IMR-90 (cell line): ENCODE measurements around the gene EED. TPM values are rescaled to one million over a fixed set of nuclear protein-coding genes. Genes with fewer than 3 reads are reported as not detected.

Experiments used
- ATAC-seq: fragments of 200-7000 bp; cut with Tn5 transposase; 2 replicates; pipeline ENCODE4 v1.9.1; 2020; ENCODE audit warnings: low read depth, mild to moderate bottlenecking, moderate library complexity
- BruUV-seq: library from RNA; stranded (reverse); fragments of 400-500 nt; replicated peaks from 2 replicates; lab custom pipeline; 2021; lab: Mats Ljungman, UMichigan
- CTCF ChIA-PET: fragments of 300-600 bp; formaldehyde crosslinking; extraction: SDS; loops from one replicate; lab custom pipeline; 2021; ENCODE audit warnings: antibody characterized with exemption; lab: Yijun Ruan, JAX
- POLR2A ChIA-PET: fragments of 300-600 bp; sonication (Branson Sonifier 250); formaldehyde crosslinking; loops from one replicate; lab custom pipeline; 2022; ENCODE audit warnings: antibody characterized with exemption; ENCODE audit not compliant: unreplicated experiment; lab: Charles Lee
- DNase-seq: peaks from one replicate; pipeline ENCODE4 v3.0.0; 2013
- H2AFZ ChIP-seq: replicated peaks from 2 replicates; pipeline ENCODE3; 2013; ENCODE audit warnings: low read length, mild to moderate bottlenecking; ENCODE audit not compliant: poor library complexity
- H2AK5ac ChIP-seq: 2 replicates; pipeline ENCODE4 v1.6.1; 2013; ENCODE audit warnings: low read depth, low read length, inconsistent platforms
- H2AK9ac ChIP-seq: replicated peaks from 2 replicates; pipeline ENCODE3; 2013; ENCODE audit warnings: mild to moderate bottlenecking, low read depth, low read length, moderate library complexity; ENCODE audit not compliant: poor library complexity
- H2BK120ac ChIP-seq: 2 replicates; pipeline ENCODE4 v1.6.1; 2013; ENCODE audit warnings: low read depth, low read length, inconsistent platforms
- H2BK15ac ChIP-seq: 3 replicates; pipeline ENCODE4 v1.6.1; 2013; ENCODE audit warnings: low read depth, low read length, inconsistent platforms
- H2BK20ac ChIP-seq: 2 replicates; pipeline ENCODE4 v1.6.1; 2013; ENCODE audit warnings: low read depth, mild to moderate bottlenecking, inconsistent platforms, low read length, moderate library complexity
- H2BK5ac ChIP-seq: 2 replicates; pipeline ENCODE4 v1.6.1; 2013; ENCODE audit warnings: mild to moderate bottlenecking, low read depth, low read length, inconsistent platforms; ENCODE audit not compliant: poor library complexity, severe bottlenecking
- H3K14ac ChIP-seq: replicated peaks from 2 replicates; pipeline ENCODE4 v1.6.1; 2013; ENCODE audit warnings: low read depth, low read length, inconsistent platforms
- H3K18ac ChIP-seq: 2 replicates; pipeline ENCODE4 v1.6.1; 2013; ENCODE audit warnings: low read depth, low read length, control low read depth
- H3K23ac ChIP-seq: 2 replicates; pipeline ENCODE4 v1.6.1; 2013; ENCODE audit warnings: low read depth, low read length, inconsistent platforms
- H3K27ac ChIP-seq: 2 replicates; pipeline ENCODE4 v1.5.1; 2013; ENCODE audit warnings: mild to moderate bottlenecking, control low read depth, low read length; ENCODE audit not compliant: insufficient read depth
- H3K27me3 ChIP-seq: 2 replicates; pipeline ENCODE4 v1.6.1; 2013; ENCODE audit warnings: low read length; ENCODE audit not compliant: control insufficient read depth, insufficient read depth
- H3K36me3 ChIP-seq: 2 replicates; pipeline ENCODE4 v1.6.1; 2013; ENCODE audit warnings: low read length, mixed read lengths; ENCODE audit not compliant: control insufficient read depth, insufficient read depth
- H3K4ac ChIP-seq: 2 replicates; pipeline ENCODE4 v1.6.1; 2013; ENCODE audit warnings: low read depth, low read length, inconsistent platforms
- H3K4me1 ChIP-seq: 2 replicates; pipeline ENCODE4 v1.6.1; 2013; ENCODE audit warnings: low read length, mixed read lengths; ENCODE audit not compliant: control insufficient read depth, insufficient read depth
- H3K4me2 ChIP-seq: 2 replicates; pipeline ENCODE4 v1.6.1; 2013; ENCODE audit warnings: low read depth, mild to moderate bottlenecking, control low read depth, low read length, moderate library complexity
- H3K4me3 ChIP-seq: 2 replicates; pipeline ENCODE4 v1.5.1; 2013; ENCODE audit warnings: low read depth, mild to moderate bottlenecking, control low read depth, low read length, moderate library complexity; ENCODE audit not compliant: insufficient read depth
- H3K56ac ChIP-seq: 2 replicates; pipeline ENCODE4 v1.6.1; 2013; ENCODE audit warnings: low read length, inconsistent platforms; ENCODE audit not compliant: insufficient read depth; ENCODE audit errors: extremely low read depth
- H3K79me1 ChIP-seq, 2 experiments: 2 replicates each; pipeline ENCODE4 v1.6.1; 2013; ENCODE audit warnings: low read length in 2 of 2, inconsistent platforms in 1 of 2, low read depth in 1 of 2
- H3K9ac ChIP-seq: 2 replicates; pipeline ENCODE4 v1.6.1; 2013; ENCODE audit warnings: low read depth, low read length, control low read depth
- H3K9me1 ChIP-seq: 2 replicates; pipeline ENCODE4 v1.6.1; 2013; ENCODE audit warnings: low read length, inconsistent platforms; ENCODE audit not compliant: insufficient read depth
- H3K9me3 ChIP-seq: 2 replicates; pipeline ENCODE4 v1.6.1; 2013; ENCODE audit warnings: low read length; ENCODE audit not compliant: control insufficient read depth, insufficient read depth
- H4K20me1 ChIP-seq: 2 replicates; pipeline ENCODE4 v1.6.1; 2013; ENCODE audit warnings: low read length, inconsistent platforms; ENCODE audit not compliant: insufficient read depth
- H4K5ac ChIP-seq: 2 replicates; pipeline ENCODE4 v1.6.1; 2013; ENCODE audit warnings: mild to moderate bottlenecking, low read depth, low read length, control low read depth
- H4K8ac ChIP-seq, 2 experiments: 2 replicates each; pipeline ENCODE4 v1.6.1; 2013; ENCODE audit warnings: low read depth in 2 of 2, low read length in 2 of 2, control low read depth in 1 of 2, inconsistent platforms in 1 of 2
- H4K91ac ChIP-seq: 2 replicates; pipeline ENCODE4 v1.6.1; 2013; ENCODE audit warnings: low read depth, low read length, inconsistent platforms; ENCODE audit not compliant: insufficient read depth
- BHLHE40 ChIP-seq: fragments of 150-350 bp; IDR thresholded peaks from 2 replicates; pipeline ENCODE4 v1.6.1; 2016; ENCODE audit warnings: mild to moderate bottlenecking, low read depth, low read length
- CEBPB ChIP-seq: IDR thresholded peaks from 2 replicates; pipeline ENCODE4 v1.6.1; 2012; ENCODE audit warnings: low read depth, low read length, improper control_type of control experiment
- CHD1 ChIP-seq: IDR thresholded peaks from 2 replicates; pipeline ENCODE4 v1.6.1; 2012; ENCODE audit warnings: low read depth, low read length, improper control_type of control experiment
- FOS ChIP-seq: fragments of 150-350 bp; IDR thresholded peaks from 2 replicates; pipeline ENCODE4 v1.6.1; 2016; ENCODE audit warnings: low read depth, low read length
- MAFK ChIP-seq: IDR thresholded peaks from 2 replicates; pipeline ENCODE4 v1.6.1; 2012; ENCODE audit warnings: low read depth, low read length, improper control_type of control experiment
- MAZ ChIP-seq: IDR thresholded peaks from 2 replicates; pipeline ENCODE4 v1.6.1; 2012; ENCODE audit warnings: low read depth, mild to moderate bottlenecking, low read length, improper control_type of control experiment, moderate library complexity, borderline replicate concordance
- MXI1 ChIP-seq: IDR thresholded peaks from 2 replicates; pipeline ENCODE4 v1.6.1; 2012; ENCODE audit warnings: low read depth, mild to moderate bottlenecking, low read length, moderate library complexity, borderline replicate concordance
- NFE2L2 ChIP-seq: fragments of 150-350 bp; IDR thresholded peaks from 2 replicates; pipeline ENCODE4 v1.6.1; 2016; ENCODE audit warnings: low read depth, mild to moderate bottlenecking, low read length
- POLR2A ChIP-seq: IDR thresholded peaks from 2 replicates; pipeline ENCODE4 v1.6.1; 2012; ENCODE audit warnings: mild to moderate bottlenecking, low read depth, low read length
- RAD21 ChIP-seq: IDR thresholded peaks from 2 replicates; pipeline ENCODE4 v1.6.1; 2012; ENCODE audit warnings: low read length, improper control_type of control experiment
- RCOR1 ChIP-seq: IDR thresholded peaks from 2 replicates; pipeline ENCODE4 v1.6.1; 2012; ENCODE audit warnings: mild to moderate bottlenecking, low read length, improper control_type of control experiment; ENCODE audit not compliant: insufficient replicate concordance
- SMC3 ChIP-seq: fragments of 150-350 bp; IDR thresholded peaks from 2 replicates; pipeline ENCODE4 v1.6.1; 2016; ENCODE audit warnings: low read depth, mild to moderate bottlenecking, antibody characterized with exemption, low read length, moderate library complexity
- WGBS, 2 experiments: methylation state at CpG; one replicate each; pipeline versions ENCODE4 v1.1.5 to v1.1.7; 2013; ENCODE audit warnings: missing lambda C conversion rate in 2 of 2; ENCODE audit not compliant: insufficient read length in 1 of 2; ENCODE audit errors: extremely low coverage in 2 of 2; 5-methylcytosine and 5-hydroxymethylcytosine counted together
- dilution Hi-C: fragments of 300-500 bp; cut with HindIII; formaldehyde crosslinking; loops from one replicate; pipeline ENCODE4 v1.14.3; 2018; ENCODE audit warnings: low sequenced_read_pairs; ENCODE audit not compliant: unreplicated experiment
- in situ Hi-C: fragments of 300-500 bp; cut with MboI; formaldehyde crosslinking; loops from 3 replicates; pipeline ENCODE4 v1.14.3; 2019; ENCODE audit warnings: low sequenced_read_pairs, inconsistent platforms, mixed read lengths
- intact Hi-C: fragments of 100-400 bp; cut with micrococcal nuclease; formaldehyde crosslinking; loops from 2 replicates; pipeline ENCODE4 v1.10.0; 2022
- polyA plus RNA-seq, 3 experiments: library from polyadenylated mRNA; depleted of rRNA; stranded (reverse); fragments of >200 nt; gene quantifications; 2 replicates each; pipeline ENCODE4 v1.2.3, GENCODE V29; 2012; ENCODE audit warnings: low replicate concordance in 1 of 3
- total RNA-seq: library from RNA; depleted of rRNA; stranded (reverse); fragments of >200 nt; gene quantifications from 2 replicates; pipeline ENCODE4 v1.2.3, GENCODE V29; 2012
- TF ChIP-seq, protein P1 (sequence below): fragments of 150-350 bp; IDR thresholded peaks from 2 replicates; pipeline ENCODE4 v1.6.1; 2017; ENCODE audit warnings: mild to moderate bottlenecking, antibody characterized with exemption, low read length, low read depth
- TF ChIP-seq, protein P2 (sequence below): fragments of 150-350 bp; IDR thresholded peaks from 2 replicates; pipeline ENCODE4 v1.6.1; 2016; ENCODE audit warnings: low read depth, mild to moderate bottlenecking, low read length, moderate library complexity, borderline replicate concordance

Gene EED
- total and polyA plus RNA-seq, 2 of the 4 experiments (the other 2 are of a cell fraction) = 11.1 to 11.5 TPM

- DNase-seq = no peak
- no CpG with 5 or more reads among the region's 6 CpGs for WGBS, 2 experiments
- BruUV-seq = no TSS peak
- Histone ChIP-seq H2AK5ac (no peak overlapping the region), H3K9me1 (peaks cover 5% of the 10 kb centered on the region; the same call in 1 of the 2 replicates), H2BK20ac (no peak overlapping the region), H4K5ac (no peak overlapping the region), H2BK120ac (no peak overlapping the region), H3K27me3 (no peaks in the 10 kb centered on the region), H3K36me3 (peaks cover 8% of the 10 kb centered on the region), H3K9me3 (no peaks in the 10 kb centered on the region), H4K91ac (no peak overlapping the region), H3K27ac (no peak overlapping the region), H3K4me2 (no peak overlapping the region), H2AFZ (no peak overlapping the region), H3K56ac (no peak overlapping the region), H3K4me1 (peaks cover 2% of the 10 kb centered on the region; the same call in 1 of the 2 replicates), H2BK5ac (no peak overlapping the region), H3K18ac (no peak overlapping the region), H3K14ac (no peak overlapping the region), H2BK15ac (no peak overlapping the region), H3K4ac (no peak overlapping the region), H3K79me1 (peaks cover 6 to 30% of the 10 kb centered on the region in 2 experiments; a peak in 3 of 4 replicates), H3K9ac (no peak overlapping the region), H3K4me3 (no peak overlapping the region), H3K23ac (no peak overlapping the region), H2AK9ac (no peak overlapping the region), H4K20me1 (no peaks in the 10 kb centered on the region; the same call in 1 of the 2 replicates), H4K8ac (no peak overlapping the region)
- intact Hi-C loops (no loop called here), in situ Hi-C loops (no loop called here), dilution Hi-C loops (no loop called here)
- ChIA-PET POLR2A (interaction anchor here (0.6 kb wide), 1 partner anchor 187 kb away, joined by 3 read pairs; no protein-coding TSS in a partner anchor), CTCF (interaction anchor here (0.6 kb wide), 2 partner anchors 11 to 51 kb away, joined by 3 read pairs; no protein-coding TSS in a partner anchor)
- TF ChIP-seq RCOR1 (no peak), CEBPB (no peak), MXI1 (no peak), NFE2L2 (no peak), MAZ (no peak), SMC3 (no peak), RAD21 (no peak), MAFK (no peak), FOS (no peak), CHD1 (no peak), BHLHE40 (no peak), POLR2A (no peak)
- TF ChIP-seq, protein P1, sequence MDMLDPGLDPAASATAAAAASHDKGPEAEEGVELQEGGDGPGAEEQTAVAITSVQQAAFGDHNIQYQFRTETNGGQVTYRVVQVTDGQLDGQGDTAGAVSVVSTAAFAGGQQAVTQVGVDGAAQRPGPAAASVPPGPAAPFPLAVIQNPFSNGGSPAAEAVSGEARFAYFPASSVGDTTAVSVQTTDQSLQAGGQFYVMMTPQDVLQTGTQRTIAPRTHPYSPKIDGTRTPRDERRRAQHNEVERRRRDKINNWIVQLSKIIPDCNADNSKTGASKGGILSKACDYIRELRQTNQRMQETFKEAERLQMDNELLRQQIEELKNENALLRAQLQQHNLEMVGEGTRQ = no peak
- TF ChIP-seq, protein P2, sequence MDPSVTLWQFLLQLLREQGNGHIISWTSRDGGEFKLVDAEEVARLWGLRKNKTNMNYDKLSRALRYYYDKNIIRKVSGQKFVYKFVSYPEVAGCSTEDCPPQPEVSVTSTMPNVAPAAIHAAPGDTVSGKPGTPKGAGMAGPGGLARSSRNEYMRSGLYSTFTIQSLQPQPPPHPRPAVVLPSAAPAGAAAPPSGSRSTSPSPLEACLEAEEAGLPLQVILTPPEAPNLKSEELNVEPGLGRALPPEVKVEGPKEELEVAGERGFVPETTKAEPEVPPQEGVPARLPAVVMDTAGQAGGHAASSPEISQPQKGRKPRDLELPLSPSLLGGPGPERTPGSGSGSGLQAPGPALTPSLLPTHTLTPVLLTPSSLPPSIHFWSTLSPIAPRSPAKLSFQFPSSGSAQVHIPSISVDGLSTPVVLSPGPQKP = no peak
- ATAC-seq = no peak
Measured at GRCh38 chr11:86256608-86257007, 12.1 kb downstream of the EED start.
